Mesendoderm (in vitro differentiated cells): ENCODE data around the gene MCTP2.
A peak's percentile ranks its signal among the peaks of the same experiment; 100 is the strongest.

ENCODE experiments used
- DNase-seq: peaks from one replicate; pipeline ENCODE4 v3.0.0; 2013
- H2AK5ac ChIP-seq: 2 replicates; pipeline ENCODE4 v1.6.1; 2013; ENCODE audit warnings: low read length, inconsistent platforms
- H2BK120ac ChIP-seq: 2 replicates; pipeline ENCODE4 v1.6.1; 2013; ENCODE audit warnings: low read depth, mild to moderate bottlenecking, low read length, moderate library complexity, mixed read lengths
- H2BK15ac ChIP-seq: replicated peaks from 2 replicates; pipeline ENCODE4 v1.6.1; 2013; ENCODE audit warnings: low read depth, mild to moderate bottlenecking, moderate library complexity
- H2BK5ac ChIP-seq: 2 replicates; pipeline ENCODE4 v1.6.1; 2013; ENCODE audit warnings: low read length, inconsistent platforms
- H3K18ac ChIP-seq: 2 replicates; pipeline ENCODE4 v1.6.1; 2013; ENCODE audit warnings: mild to moderate bottlenecking, low read length, mixed read lengths
- H3K23ac ChIP-seq: one replicate; pipeline ENCODE4 v1.6.1; 2013; ENCODE audit warnings: low read length
- H3K27ac ChIP-seq: 2 replicates; pipeline ENCODE4 v1.5.1; 2013; ENCODE audit warnings: low read depth, mild to moderate bottlenecking, inconsistent platforms, low read length, moderate library complexity
- H3K27me3 ChIP-seq: 2 replicates; pipeline ENCODE4 v1.6.1; 2013; ENCODE audit warnings: low read length, control low read depth, mild to moderate bottlenecking, inconsistent platforms; ENCODE audit not compliant: insufficient read depth, poor library complexity
- H3K36me3 ChIP-seq: 2 replicates; pipeline ENCODE4 v1.6.1; 2013; ENCODE audit warnings: low read length, inconsistent platforms; ENCODE audit not compliant: control insufficient read depth, insufficient read depth
- H3K4ac ChIP-seq: one replicate; pipeline ENCODE4 v1.6.1; 2013; ENCODE audit warnings: low read depth, mild to moderate bottlenecking, low read length, moderate library complexity
- H3K4me1 ChIP-seq: 2 replicates; pipeline ENCODE4 v1.6.1; 2013; ENCODE audit warnings: low read depth, low read length, inconsistent platforms; ENCODE audit not compliant: control insufficient read depth
- H3K4me2 ChIP-seq: 2 replicates; pipeline ENCODE4 v1.6.1; 2013; ENCODE audit warnings: low read length
- H3K4me3 ChIP-seq: 2 replicates; pipeline ENCODE4 v1.5.1; 2013; ENCODE audit warnings: mild to moderate bottlenecking, low read length
- H3K56ac ChIP-seq: one replicate; pipeline ENCODE4 v1.6.1; 2013; ENCODE audit warnings: low read length
- H3K79me1 ChIP-seq: 2 replicates; pipeline ENCODE4 v1.6.1; 2013; ENCODE audit warnings: low read length, inconsistent platforms
- H3K79me2 ChIP-seq: 2 replicates; pipeline ENCODE4 v1.6.1; 2013; ENCODE audit warnings: mild to moderate bottlenecking, low read length; ENCODE audit not compliant: control insufficient read depth, insufficient read depth
- H3K9ac ChIP-seq: 2 replicates; pipeline ENCODE4 v1.6.1; 2013; ENCODE audit warnings: low read length, inconsistent platforms
- H4K5ac ChIP-seq: one replicate; pipeline ENCODE4 v1.6.1; 2013; ENCODE audit warnings: low read length
- H4K8ac ChIP-seq: one replicate; pipeline ENCODE4 v1.6.1; 2013; ENCODE audit warnings: low read depth, mild to moderate bottlenecking, control low read depth, low read length, moderate library complexity
- WGBS: extraction: QIAGEN DNeasy Blood & Tissue Kit; methylation state at CpG from one replicate; pipeline ENCODE4 v1.1.7; 2013; ENCODE audit warnings: low lambda C conversion rate, missing lambda C conversion rate; ENCODE audit not compliant: insufficient coverage; ENCODE audit errors: extremely low coverage; 5-methylcytosine and 5-hydroxymethylcytosine counted together

MCTP2 gene

DNA sequence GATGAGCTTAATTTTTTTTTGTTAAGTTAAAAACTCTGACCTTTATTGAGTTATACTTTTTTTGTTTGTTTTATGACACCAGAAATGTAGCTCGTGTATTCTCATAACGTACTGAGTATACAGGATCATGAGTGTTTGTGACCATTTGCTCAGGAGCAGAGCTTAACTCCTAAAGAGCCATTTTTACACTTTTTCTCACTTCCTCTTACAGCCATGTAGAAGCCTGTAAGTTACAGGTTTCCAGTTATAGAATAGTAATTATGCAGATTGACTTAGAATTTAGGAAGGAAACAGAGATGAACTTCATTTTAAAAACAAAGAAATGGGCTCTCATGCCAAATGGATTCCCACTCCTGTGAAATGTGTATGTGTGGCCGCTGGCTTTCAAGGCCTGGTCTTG is 151.7 kb downstream of the MCTP2 start:
- H3K79me1 ChIP-seq = no peaks in the 10 kb centered on the region
- H3K27me3 ChIP-seq = no peaks in the 10 kb centered on the region
- H3K36me3 ChIP-seq = no peaks in the 10 kb centered on the region
- no peak overlapping the region for H3K4me2 ChIP-seq
- no peak overlapping the region for H2BK15ac ChIP-seq
- H3K27ac ChIP-seq = no peak overlapping the region
- no peak overlapping the region for H3K23ac ChIP-seq
- no peak overlapping the region for H2BK120ac ChIP-seq
- H4K8ac ChIP-seq = no peak overlapping the region
- H4K5ac ChIP-seq = no peak overlapping the region
- H2BK5ac ChIP-seq = no peak overlapping the region
- no peak overlapping the region for H3K56ac ChIP-seq
- no peak overlapping the region for H3K18ac ChIP-seq
- H3K4me3 ChIP-seq = no peak overlapping the region
- H3K9ac ChIP-seq = no peak overlapping the region
- H3K4me1 ChIP-seq = peaks cover 2% of the 10 kb centered on the region
- no CpG with 5 or more reads among the region's 3 CpGs for WGBS
- no peak overlapping the region for H3K4ac ChIP-seq
- no peak overlapping the region for H2AK5ac ChIP-seq
- no peaks in the 10 kb centered on the region for H3K79me2 ChIP-seq
- no peak for DNase-seq

DNA sequence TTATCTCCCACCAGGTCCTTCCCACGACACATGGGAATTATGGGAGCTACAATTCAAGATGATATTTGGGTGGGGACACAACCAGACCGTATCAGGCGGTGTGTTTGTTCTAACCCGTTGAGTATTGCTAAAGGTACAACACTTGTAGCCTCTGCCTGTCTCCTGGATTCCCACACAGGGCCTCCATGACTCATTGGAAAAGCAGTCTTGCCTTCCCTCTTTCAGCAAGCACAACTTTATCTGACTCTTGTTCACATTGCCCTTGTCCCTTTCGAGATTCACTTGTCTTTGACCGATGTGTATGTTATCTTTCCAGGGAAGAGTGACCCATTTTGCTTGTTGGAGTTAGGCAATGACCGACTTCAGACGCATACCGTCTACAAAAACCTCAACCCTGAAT is 152.3 kb downstream of the MCTP2 start:
- Histone ChIP-seq H3K56ac (no peak overlapping the region), H2BK120ac (no peak overlapping the region), H2BK15ac (no peak overlapping the region), H3K27me3 (no peaks in the 10 kb centered on the region), H2AK5ac (no peak overlapping the region), H3K4me1 (peaks cover 2% of the 10 kb centered on the region), H3K27ac (no peak overlapping the region), H3K79me1 (no peaks in the 10 kb centered on the region), H3K79me2 (no peaks in the 10 kb centered on the region), H3K4me3 (no peak overlapping the region), H4K8ac (no peak overlapping the region), H3K4me2 (no peak overlapping the region), H4K5ac (no peak overlapping the region), H3K9ac (no peak overlapping the region), H3K4ac (no peak overlapping the region), H3K23ac (no peak overlapping the region), H3K36me3 (no peaks in the 10 kb centered on the region), H2BK5ac (no peak overlapping the region), H3K18ac (no peak overlapping the region)
- WGBS = no CpG with 5 or more reads among the region's 9 CpGs
- DNase-seq = no peak

DNA sequence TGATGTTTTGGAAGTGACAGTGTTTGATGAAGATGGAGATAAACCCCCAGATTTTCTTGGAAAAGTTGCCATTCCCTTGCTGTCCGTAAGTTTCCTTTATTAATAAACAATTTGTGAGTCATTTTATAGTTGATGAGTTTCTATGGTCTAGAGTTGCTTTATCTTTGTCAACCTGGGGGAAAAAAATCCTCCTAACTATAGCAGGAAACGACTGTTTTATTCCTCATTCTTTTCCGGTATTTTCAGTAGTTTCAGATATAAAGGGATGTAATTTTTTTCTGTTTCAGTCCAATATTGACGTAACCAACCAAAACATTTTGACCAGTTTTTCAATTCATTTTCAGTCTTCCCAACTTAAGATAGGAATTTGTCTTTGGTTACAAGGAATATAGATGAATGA is 154.1 kb downstream of the MCTP2 start:
- Histone ChIP-seq H3K79me2 (no peaks in the 10 kb centered on the region), H3K4me3 (no peak overlapping the region), H2BK15ac (no peak overlapping the region), H3K56ac (no peak overlapping the region), H3K4ac (no peak overlapping the region), H3K9ac (no peak overlapping the region), H3K4me1 (peaks cover 2% of the 10 kb centered on the region), H4K5ac (no peak overlapping the region), H4K8ac (no peak overlapping the region), H3K23ac (no peak overlapping the region), H3K36me3 (no peaks in the 10 kb centered on the region), H3K27me3 (no peaks in the 10 kb centered on the region), H3K4me2 (no peak overlapping the region), H3K79me1 (no peaks in the 10 kb centered on the region), H2BK5ac (no peak overlapping the region), H2AK5ac (no peak overlapping the region), H3K18ac (no peak overlapping the region), H3K27ac (no peak overlapping the region), H2BK120ac (no peak overlapping the region)
- DNase-seq = no peak
- WGBS = no CpG with 5 or more reads among the region's 4 CpGs

DNA sequence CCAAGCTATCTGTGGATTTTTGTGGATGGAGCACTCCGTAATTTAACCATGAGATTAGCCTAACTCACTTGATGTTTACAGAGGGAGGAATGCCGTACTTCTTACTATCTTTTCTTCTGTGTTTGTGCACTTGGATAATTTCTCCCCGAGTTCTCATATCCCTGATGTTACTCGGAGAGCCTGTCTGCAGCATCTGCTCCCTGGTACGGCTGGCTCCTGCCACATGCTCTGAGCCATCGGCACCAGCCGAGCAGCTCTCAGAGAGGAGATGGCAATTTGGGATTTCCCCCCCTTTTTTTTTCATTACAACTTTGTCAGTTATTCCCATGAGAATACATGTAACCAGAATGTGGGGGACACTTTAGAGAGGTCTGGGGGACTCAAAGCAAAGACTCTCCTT is 155.0 kb downstream of the MCTP2 start:
- Histone ChIP-seq H3K36me3 (no peaks in the 10 kb centered on the region), H2BK120ac (no peak overlapping the region), H3K79me1 (no peaks in the 10 kb centered on the region), H3K4me2 (no peak overlapping the region), H3K79me2 (no peaks in the 10 kb centered on the region), H3K4me3 (no peak overlapping the region), H3K18ac (no peak overlapping the region), H3K27me3 (no peaks in the 10 kb centered on the region), H2AK5ac (no peak overlapping the region), H3K4ac (no peak overlapping the region), H3K4me1 (peaks cover 2% of the 10 kb centered on the region), H3K56ac (no peak overlapping the region), H3K27ac (no peak overlapping the region), H4K8ac (no peak overlapping the region), H4K5ac (no peak overlapping the region), H3K23ac (no peak overlapping the region), H2BK5ac (no peak overlapping the region), H3K9ac (no peak overlapping the region), H2BK15ac (peak overlapping the region; percentile 64)
- no CpG with 5 or more reads among the region's 7 CpGs for WGBS
- no peak for DNase-seq

DNA sequence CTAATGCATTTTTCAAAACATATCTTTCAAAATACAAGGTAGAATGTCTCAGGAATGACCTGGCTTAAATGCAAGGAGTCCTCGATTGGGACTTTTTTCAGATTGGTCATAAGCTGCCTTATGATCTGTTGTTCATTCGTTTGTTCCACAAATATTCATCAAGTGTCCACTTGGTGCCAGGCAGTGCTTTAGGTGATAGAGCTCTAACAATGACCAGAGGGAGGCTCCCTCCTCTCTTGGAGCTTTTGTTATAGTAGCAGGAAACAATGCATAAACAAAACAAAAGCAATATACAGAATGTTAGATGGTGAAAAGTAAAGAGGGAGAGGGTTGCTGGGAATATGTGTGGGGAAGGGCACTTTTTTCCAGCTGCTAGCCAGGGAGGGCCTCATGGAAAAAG is 156.1 kb downstream of the MCTP2 start:
- H4K8ac ChIP-seq = no peak overlapping the region
- no peaks in the 10 kb centered on the region for H3K79me2 ChIP-seq
- no peak overlapping the region for H3K9ac ChIP-seq
- H3K4ac ChIP-seq = no peak overlapping the region
- no peak overlapping the region for H2BK120ac ChIP-seq
- no peaks in the 10 kb centered on the region for H3K36me3 ChIP-seq
- H3K4me1 ChIP-seq = no peaks in the 10 kb centered on the region
- no peak overlapping the region for H3K4me3 ChIP-seq
- H3K56ac ChIP-seq = no peak overlapping the region
- DNase-seq = no peak
- H3K27ac ChIP-seq = no peak overlapping the region
- no peaks in the 10 kb centered on the region for H3K79me1 ChIP-seq
- no peak overlapping the region for H2BK15ac ChIP-seq
- no peak overlapping the region for H4K5ac ChIP-seq
- H2AK5ac ChIP-seq = no peak overlapping the region
- H3K23ac ChIP-seq = no peak overlapping the region
- H3K4me2 ChIP-seq = no peak overlapping the region
- H3K18ac ChIP-seq = no peak overlapping the region
- WGBS = no CpG with 5 or more reads among the region's 2 CpGs
- H2BK5ac ChIP-seq = no peak overlapping the region
- H3K27me3 ChIP-seq = no peaks in the 10 kb centered on the region

DNA sequence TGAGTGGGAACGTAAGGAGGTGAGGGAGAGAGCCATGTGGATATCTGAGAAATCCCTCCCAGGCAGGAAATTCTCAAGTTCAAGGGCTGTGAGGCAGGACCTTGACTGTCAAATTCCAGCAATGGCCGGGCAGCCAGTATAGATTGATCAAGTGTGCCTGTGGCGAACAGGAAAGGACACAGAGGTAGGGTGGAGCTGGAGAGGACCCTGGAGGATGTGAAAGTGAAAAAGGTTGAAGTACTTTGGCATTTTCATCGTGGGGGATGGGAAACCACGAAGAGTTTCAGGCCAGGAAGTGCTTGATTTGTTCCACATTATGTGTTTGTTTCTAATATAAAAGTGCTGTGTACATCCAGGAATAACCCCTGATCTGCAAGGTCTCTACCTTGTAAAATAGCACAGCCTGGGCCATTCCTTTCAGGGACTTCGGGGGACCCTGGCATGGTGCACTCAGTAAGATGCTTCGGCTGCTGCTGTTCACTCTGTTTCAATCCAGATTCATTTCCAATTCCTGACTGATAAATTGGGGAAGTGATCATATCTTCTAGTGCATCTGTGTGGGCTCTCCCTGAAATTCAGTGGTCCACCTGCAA is 156.6 kb downstream of the MCTP2 start:
- Histone ChIP-seq H2BK15ac (no peak overlapping the region), H3K56ac (no peak overlapping the region), H3K18ac (no peak overlapping the region), H4K5ac (no peak overlapping the region), H3K23ac (no peak overlapping the region), H2BK120ac (no peak overlapping the region), H3K4ac (no peak overlapping the region), H3K4me2 (no peak overlapping the region), H3K79me1 (no peaks in the 10 kb centered on the region), H3K27ac (no peak overlapping the region), H3K9ac (no peak overlapping the region), H4K8ac (no peak overlapping the region), H3K36me3 (no peaks in the 10 kb centered on the region), H3K4me3 (no peak overlapping the region), H3K27me3 (no peaks in the 10 kb centered on the region), H2AK5ac (no peak overlapping the region), H3K79me2 (no peaks in the 10 kb centered on the region), H2BK5ac (no peak overlapping the region), H3K4me1 (no peaks in the 10 kb centered on the region)
- WGBS = no CpG with 5 or more reads among the region's 7 CpGs
- peak; percentile 26 for DNase-seq
